Ramos (cell line): ENCODE results near the gene PIAS4.

Experiments used
- in situ Hi-C: fragments of 300-500 bp; cut with MboI; formaldehyde crosslinking; loops from one replicate; pipeline ENCODE4 v1.14.3; 2022; ENCODE audit warnings: low sequenced_read_pairs; ENCODE audit not compliant: unreplicated experiment

Gene PIAS4

GRCh38 chr19:4053423-4054324, 46.1 kb downstream of the PIAS4 start:
- in situ Hi-C loops = no loop called here

GRCh38 chr19:4054441-4055208, 47.1 kb downstream of the PIAS4 start:
- in situ Hi-C loops = no loop called here

DNA sequence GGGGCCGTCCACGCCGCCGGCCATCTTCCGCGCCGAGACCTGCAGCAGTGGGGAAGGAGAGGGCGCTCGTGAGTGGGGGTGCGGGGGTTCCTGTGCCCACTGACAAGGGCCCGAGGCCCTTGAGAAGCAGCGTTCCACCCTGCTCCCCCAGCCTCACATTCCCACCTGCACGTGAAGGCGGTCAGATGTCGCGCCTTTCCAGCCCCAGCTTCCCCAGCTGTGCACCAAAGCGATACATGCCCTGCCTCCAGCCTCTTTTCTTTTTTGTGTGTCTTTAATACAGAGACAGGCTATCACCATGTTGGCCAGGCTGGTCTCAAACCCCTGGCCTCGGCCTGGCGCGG, 47.6 kb downstream of the PIAS4 start:
- in situ Hi-C loops = no loop called here

GRCh38 chr19:4057931-4058692, 50.6 kb downstream of the PIAS4 start:
- in situ Hi-C loops = no loop called here

DNA sequence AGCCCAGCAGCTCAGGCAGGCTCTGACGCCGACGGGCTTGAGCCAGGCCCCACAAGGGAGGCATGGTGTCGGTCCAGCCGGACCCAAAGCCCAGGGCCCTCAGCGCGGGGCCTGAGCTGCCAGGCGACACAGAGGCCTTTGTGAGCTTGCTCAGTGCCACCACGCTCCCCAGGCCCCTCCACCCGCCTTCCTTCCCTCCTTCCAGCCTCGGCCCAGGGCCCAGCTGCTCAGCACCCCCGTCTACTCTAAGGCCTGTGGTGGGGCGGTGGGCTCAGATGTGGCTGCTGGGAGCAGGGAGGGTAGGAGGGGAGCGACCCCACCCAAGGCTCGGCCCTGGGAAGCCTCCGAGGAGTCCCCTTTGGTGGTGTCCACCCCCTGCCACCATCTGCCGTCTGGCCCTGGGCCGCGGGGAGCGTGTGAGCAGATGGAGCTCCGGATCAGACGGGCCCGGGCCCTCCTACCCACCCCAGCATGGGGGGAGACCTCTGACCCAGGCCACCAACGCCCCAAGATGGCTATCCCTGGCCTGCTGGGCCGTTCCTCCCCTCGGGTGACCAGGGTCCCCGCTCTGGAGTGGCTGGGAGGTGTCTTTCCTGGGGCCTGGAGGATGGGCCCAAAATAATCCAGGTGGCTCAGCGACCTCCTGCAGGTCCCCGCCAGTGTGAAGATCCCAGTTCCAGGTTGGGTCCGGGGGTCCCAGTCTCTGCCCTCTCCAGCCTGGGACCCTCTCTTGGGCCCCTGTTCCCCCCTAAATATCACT, 51.3 kb downstream of the PIAS4 start:
- in situ Hi-C loops = no loop called here

- in situ Hi-C loops = no loop called here
Measured at GRCh38 chr19:4059453-4059871, 51.9 kb downstream of the PIAS4 start.

DNA sequence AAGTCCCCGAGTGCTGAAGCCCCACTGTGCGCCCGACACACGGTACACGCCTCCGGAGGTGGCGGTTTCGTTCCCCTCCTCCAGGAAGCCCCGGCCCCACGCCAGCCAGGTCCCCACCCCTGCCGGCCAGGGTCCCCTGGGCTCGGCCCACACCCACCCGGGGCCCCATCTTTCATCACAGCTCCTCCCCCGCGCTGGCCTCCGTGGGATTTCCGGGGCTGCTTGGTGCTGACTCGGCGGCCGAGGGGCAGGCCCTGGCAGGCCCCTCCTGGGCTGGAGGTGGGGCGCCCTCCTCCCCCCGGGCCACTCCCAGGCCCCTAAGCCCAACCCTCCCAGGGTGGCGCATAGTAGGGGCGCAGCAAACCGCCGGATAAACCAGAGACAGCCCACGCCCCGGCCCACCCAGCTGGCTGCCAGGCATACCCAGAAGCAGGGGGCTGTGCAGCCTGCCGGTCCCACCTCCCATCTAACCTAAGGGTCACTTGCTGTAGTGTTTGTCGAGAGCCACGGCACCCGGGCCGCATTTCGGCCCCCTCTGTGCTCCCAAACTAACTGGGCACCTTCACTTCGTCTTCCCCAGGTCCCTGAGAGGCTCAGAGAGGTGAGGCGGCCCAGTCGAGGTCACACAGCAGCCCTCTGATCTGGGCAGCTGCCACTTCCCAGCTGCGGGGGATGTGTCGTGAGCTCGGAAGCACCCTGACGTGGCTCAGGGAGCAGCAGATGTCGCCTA, 52.5 kb downstream of the PIAS4 start:
- in situ Hi-C loops = no loop called here

DNA sequence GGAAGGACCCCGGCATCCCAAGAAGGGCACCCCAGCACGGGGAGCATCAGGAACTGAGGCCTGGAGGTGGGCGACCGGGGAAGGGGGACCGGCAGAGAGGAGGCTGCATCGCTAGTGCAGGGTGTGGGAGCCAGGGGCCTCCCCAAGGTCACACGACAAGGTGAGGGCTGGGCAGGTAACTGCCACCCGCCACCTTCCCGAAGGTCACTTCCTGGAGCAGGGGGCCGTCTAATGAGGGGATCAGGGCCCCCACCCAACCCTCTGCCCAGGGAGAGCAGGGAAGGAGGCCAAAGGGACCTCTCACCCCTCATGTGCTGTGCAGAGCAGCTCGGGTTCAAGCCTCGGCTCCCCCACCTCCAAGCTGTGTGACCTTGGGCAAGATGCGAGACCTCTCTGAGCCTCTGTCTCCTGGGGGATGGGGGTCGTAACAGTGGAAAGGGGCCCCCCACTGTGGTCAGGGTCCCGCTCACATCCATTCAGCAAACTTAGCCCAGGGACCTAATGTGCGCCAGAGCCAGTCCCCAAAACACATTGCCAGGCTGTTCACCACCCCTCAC, 53.2 kb downstream of the PIAS4 start:
- in situ Hi-C loops = no loop called here

DNA sequence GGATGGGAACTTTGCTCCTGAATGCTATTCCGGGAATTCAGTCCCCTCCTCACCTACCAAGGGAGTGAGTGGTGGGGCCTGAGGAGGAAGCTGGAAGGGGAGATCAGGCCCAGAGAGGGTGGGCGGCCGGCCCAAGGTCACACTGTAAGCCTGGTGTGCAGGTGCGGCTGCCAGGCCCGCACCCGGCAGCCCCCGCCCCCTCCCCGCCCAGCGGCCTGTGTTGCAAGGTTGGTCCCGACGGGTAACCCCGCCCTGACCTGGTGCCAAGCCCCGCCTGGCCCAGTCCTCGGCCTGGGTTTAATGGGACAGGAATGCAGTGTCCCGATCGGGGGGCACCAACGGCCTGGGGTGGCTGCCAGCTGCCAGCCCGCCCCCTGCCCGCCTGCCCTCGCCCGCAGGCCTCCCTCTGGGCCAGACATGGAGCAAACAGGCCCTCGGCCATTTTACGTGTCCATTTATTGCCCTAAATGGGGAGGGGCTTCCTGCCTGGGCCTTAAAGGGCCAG, 53.7 kb downstream of the PIAS4 start:
- in situ Hi-C loops = no loop called here

- in situ Hi-C loops = no loop called here
Measured at GRCh38 chr19:4061683-4062418, 54.3 kb downstream of the PIAS4 start.

DNA sequence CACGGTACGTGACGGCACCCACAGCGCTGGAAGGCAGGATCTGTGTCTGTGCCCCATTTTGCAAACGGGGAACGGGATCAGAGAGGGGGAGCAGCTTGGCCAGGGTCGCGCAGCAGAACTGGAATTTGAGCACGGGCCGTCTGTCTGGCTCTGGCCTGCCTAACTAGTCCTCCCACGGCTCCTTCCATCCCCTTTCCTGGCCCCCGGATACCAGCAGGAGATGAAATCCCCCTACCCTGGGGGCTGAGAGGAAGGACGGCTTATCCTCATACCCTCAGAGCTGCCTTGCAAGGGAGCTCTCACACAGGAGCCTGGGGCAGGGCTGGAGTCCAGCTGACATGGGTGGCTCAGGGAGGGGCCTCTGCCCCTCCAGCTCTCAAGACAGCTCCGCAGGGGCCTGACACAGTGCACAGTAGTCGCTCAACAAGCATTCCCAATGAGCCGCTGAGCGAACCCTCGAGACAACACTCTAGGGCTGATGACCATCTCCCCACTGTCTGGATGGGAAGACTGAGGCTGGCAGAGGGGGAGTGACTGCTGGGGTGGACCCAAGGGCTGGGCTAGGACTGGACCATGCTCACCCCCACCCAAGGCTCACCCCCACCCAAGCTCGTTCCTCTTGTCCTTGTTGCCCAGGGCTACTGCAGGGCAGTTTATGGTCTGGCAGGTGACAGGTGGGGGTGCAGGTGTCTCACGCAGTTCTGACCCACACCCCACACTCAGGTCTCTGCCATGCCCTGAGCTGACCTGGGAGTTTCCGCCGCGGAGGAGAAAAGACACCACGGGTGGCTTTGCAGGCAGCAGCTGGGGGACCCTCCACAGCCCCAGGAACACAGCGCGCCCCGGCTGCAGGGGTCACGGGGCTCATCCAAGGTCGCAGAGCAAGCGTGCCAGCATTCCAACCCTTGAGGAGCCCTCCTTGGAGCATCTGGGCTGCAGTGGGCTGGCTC, 55.2 kb downstream of the PIAS4 start:
- in situ Hi-C loops = no loop called here

- in situ Hi-C loops = no loop called here
Measured at GRCh38 chr19:4063369-4064148, 56.0 kb downstream of the PIAS4 start.

DNA sequence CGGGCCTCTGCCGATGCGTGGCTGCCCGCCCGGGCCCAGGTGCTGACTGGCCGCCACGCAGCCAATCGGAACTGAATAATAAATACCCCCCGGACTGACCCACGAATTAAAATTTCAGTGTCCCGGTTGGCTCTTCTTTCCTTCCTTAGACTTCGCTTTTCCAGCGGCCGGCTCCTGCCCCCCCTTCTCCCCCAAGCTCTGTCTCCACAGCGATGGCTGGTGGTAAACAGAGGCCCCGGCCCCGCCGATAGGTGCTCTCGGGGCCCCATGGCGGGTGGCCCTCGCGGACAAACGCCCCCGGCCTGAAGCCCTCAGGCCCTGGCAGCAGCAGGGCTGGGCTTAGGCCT, 56.6 kb downstream of the PIAS4 start:
- in situ Hi-C loops = no loop called here

DNA sequence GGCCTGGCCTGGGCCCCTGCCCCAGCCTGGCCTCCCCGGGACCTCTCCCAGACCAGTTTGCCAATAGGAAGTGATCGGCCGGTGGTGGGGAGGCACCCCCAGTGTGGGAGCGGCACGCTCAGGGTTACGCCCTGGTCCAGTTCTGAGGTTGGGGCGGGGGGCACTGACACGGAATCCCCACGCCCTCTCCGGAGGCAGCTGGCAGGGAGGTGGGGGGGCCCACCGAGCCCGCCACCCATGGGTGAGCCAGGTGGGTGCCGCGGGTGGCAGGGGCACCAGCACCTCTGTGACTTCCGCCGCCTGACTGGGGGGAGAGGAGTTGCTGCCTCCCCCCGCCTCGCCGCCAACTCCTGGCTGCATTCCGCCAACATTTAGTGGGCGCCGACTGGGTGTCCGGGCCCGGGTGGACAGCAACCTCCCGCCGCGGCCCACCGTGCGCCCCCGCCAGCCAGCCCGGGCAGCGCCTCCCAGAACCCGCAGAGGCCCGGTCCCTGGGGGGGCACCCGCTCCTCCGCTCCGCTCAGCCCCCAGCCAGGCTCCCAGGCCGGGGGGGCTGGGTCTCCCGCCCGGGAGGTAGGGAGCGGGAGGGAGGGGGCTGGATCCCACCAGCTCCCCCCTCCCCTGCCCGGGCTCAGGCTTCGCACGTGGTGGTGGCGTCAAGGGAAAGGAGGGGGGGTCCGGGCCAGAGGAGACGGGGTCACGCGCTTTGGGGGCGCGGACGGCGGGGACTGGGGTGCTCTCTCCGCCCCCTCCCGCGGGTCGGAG, 57.1 kb downstream of the PIAS4 start:
- in situ Hi-C loops = no loop called here

DNA sequence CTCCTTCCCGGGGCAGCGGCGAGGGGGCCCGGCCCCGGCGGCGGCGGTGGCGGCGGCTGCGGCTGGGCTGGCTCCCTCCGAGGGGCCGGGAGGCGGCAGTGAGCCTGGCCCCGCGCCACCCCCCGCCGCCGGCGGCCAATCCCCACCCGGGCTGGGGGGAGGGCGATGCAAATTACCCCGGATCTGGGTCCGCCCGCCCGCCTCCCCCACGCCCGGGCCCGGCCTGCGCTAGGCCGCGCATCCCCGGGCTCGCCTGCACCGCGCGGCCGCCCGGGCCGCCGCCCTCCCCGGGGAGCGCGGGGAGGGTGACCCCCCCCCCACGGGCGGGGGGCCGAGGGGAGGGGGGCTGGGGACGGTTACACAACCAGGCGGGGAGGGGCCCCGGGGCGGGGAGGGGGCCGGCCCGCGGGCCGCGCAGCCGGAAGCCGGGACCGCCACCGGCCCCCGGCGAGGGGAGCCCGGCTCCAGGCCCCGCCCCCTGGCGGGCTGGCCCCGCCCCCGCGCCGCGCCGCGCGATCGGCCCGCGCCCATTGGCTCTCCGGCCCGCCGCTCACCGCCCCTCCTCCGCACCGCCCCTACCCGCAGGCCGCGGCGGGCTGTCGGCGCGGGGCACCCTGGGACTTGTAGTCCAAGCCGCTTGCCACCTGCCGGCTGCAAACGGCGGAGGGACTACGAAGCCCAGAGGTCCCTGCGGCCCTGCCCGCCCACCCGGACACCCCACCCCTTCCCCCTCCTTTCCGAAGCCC, 58.1 kb downstream of the PIAS4 start:
- in situ Hi-C loops = no loop called here
